SK-MEL-5 (cell line): ENCODE data around the gene RASAL2. TPM values are rescaled to one million over a fixed set of nuclear protein-coding genes. Genes with fewer than 3 reads are reported as not detected.
"Not testable (repeated sequence)": the region's sequence is repeated elsewhere in the genome, so short reads cannot be mapped to it uniquely, and the experiment has no call there.

ENCODE experiments used
- DNase-seq: peaks from one replicate; pipeline ENCODE4 v3.0.0-alpha.2; 2016; ENCODE audit warnings: low read depth, low spot score
- in situ Hi-C: cut with HindIII; loops from 2 replicates; pipeline ENCODE4 v1.10.0; 2016; ENCODE audit warnings: low sequenced_read_pairs, high pct_unique_total_duplicates, low pct_unique_long_range_greater_than_20kb
- total RNA-seq: library from RNA; depleted of rRNA; stranded (reverse); fragments of >200 nt; shearing (Covaris generic); gene quantifications from 2 replicates; pipeline ENCODE4 v1.2.3, GENCODE V29; 2014

Gene RASAL2
- total RNA-seq, 1 experiment from 2014 or later: 10.2 TPM

DNA sequence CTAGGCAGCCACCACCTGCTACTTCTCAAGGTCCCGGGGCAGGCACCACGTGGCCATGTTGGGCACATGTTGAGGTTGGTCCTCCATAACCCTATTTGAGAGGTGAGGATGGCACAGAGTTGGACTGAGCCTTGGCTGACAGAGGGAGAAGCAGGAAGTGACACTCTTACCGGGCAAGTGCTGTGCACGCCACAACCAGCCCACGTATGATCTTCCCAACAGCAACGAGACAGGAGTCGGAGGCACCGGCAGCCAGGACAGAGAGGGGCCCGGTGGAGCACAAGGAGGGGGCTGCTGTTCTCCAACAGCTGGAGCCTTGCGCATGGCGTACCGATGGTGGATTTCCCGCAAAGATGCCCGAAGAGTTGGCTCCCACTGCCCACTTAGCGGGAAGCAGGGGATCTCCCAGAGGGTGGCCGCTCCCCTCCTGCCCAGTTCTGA lies 399.4 kb downstream of the RASAL2 start:
- in situ Hi-C loops: no loop called here
- no peak for DNase-seq

DNA sequence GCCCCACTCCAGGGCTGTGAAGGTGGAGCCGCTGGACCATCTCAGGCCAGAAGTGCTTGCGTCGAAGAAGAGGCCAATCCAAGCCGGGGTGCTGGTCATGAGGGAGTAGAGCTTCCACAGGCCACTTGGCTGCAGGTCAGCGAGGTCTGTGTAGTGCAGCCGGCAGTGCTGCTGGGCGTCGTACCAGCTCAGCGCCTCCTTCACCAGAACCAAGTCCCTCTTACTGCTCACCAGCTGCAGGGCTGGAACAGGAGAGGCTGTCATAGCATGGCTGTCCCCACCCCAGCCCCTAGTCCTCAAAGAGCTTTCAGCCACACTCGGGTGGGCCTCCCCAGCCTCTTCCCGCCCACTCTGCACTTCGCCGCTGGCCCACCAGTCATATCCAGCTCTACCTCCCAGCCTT lies 400.7 kb downstream of the RASAL2 start:
- DNase-seq: no peak
- in situ Hi-C loops: no loop called here

DNA sequence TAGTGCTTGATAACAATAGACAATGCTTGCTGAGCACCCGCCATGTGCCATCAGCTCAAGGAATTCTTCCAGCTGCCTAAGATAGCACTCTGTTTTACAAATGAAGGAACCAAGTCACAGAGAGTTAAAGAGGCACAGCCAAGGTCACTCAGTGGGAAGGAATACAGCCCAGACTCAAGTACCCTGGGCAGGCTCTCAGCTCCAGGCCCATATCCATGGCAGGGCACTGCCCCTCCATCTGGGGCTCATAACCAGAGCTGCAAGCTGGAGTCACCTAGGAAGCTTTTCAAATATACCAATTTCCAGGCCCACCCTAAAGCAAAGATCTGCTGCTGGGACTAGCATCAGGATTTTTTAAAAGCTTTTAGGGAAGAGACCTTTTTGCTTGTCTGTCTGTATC lies 401.3 kb downstream of the RASAL2 start:
- no peak for DNase-seq
- in situ Hi-C loops: no loop called here

DNA sequence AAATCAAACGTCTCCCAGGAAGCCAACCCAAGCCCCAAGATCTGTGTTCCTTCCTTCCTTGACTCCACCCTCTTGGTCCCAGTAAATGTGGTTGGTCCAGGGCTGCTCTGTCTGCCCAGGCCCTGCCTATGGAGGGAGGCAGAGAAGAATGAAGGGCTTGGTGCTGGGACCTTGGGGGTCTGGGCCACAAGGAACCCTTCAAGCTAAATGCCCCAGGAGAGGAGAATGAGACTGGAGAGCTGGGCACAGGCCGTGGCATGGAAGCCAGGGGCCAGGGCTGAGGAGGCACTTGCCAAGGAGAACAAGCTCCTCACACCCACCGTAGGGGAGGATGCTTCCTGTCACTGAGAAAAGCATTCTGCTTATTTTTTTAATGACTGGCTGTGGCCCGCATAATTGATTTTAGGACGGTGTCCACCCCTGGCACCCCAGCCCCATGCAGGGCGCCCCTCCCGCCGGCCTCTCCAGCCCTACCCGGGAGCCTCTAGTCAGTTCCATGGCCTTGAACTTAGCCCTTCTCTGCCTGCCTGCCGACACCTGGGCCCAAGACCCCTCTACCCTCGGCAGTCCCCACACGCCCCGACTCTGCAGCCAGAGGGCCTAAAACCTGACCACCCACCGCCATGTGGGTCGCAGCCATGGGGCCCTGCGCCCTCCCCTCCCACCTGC lies 402.0 kb downstream of the RASAL2 start:
- DNase-seq: no peak
- in situ Hi-C loops: no loop called here

DNA sequence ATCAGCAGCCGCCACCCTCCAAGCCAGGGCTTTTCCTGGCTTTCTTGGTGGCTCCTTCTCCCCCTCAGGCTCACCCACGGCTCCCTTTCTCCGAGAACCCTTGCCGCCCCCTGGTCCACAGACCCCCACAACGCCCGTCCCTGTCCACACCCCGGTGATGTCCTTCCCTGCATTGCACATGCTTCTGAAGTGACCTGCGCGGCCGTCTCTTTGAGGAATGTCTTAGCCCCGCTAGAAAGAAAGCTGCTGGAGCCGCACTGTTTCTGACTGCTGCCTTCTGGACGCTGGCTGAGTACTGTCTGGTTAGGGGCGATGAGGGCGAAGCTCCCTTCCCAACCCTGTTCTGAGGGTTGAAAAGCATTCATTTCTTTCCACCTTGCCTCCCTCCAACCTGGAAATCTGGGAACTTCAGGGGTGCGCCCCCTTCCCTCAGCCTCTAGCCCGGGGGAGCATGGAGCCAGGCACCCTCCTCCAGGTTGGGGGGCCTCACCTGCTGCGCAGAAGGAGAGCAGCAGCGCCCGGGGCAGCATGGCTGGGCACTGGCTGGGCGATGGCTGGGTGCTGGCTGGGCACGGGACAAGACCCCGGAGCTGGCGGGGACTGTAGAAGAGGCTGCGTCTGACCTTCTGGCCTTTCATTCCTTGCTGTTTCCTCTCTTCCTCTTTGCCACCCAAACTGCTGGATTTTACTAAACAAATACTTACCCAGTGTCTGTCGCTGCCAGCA lies 402.7 kb downstream of the RASAL2 start, which contains the start of gene CLEC20A:
Gene CLEC20A, minus strand, starts transcription at position 555 of the 726 bp plus-strand sequence. Its CDS starts 25 bp downstream, at position 530.
- in situ Hi-C loops: no loop called here
- no peak for DNase-seq

DNA sequence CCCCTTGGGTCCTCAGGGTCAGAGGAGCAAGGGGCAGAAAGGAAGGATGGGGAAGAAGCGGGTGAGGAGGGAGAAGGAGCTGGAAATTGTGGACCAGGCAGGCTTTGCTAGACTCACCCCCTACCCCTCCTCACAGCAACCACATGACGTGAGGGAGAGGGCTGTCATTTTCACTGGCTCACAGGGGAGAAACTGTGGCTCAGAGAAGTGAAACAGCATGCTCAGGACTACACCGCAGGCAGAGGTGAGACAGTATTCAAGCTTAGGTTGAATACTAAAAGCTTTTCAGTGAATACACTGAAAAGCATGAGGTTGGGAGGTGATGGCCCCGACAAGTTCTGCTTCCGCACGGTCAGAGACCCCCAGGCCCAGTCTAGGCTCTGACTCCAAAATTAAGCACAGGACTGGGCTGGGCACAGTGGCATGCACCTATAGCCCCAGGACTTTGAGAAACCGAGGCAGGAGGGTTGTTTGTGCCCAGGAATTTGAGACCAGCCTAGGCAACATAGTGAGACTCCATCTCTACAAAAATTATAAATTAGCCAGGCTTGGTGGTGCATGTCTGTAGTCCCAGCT lies 404.1 kb downstream of the RASAL2 start:
- DNase-seq: no peak
- in situ Hi-C loops: no loop called here

DNA sequence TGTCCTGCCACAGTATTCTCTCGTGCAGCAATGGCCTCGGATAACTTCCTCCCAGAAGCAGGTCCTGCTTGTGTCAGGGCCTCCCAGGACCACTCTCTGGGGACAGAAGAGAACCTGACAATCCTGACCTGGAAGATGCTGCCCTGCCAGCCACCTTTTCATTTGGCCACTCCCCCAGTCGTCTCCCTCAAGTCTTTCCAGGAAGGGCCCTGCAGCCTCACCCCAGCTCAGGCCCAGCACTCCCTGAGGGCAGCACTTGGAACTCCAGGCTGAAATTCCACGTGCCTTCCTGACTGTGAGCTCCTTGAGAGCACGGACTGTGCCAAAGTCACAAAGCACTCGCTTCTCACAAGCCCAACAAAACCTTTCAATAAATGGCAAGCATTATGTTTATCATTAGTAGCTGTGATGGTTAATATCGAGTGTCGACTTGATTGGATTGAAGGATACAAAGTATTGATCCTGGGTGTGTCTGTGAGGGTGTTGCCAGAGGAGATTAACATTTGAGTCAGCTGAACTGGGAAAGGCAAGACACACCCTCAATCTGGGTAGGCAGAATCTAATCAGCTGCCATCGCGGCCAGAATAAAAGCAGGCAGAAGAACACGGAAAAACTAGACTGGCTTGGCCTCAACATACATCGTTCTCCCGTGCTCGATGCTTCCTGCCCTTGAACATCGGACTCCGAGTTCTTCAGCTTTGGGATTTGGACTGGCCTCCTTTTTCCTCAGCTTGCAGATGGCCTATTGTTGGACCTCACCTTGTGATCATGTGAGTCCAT lies 405.2 kb downstream of the RASAL2 start:
- in situ Hi-C loops: no loop called here
- no peak for DNase-seq

DNA sequence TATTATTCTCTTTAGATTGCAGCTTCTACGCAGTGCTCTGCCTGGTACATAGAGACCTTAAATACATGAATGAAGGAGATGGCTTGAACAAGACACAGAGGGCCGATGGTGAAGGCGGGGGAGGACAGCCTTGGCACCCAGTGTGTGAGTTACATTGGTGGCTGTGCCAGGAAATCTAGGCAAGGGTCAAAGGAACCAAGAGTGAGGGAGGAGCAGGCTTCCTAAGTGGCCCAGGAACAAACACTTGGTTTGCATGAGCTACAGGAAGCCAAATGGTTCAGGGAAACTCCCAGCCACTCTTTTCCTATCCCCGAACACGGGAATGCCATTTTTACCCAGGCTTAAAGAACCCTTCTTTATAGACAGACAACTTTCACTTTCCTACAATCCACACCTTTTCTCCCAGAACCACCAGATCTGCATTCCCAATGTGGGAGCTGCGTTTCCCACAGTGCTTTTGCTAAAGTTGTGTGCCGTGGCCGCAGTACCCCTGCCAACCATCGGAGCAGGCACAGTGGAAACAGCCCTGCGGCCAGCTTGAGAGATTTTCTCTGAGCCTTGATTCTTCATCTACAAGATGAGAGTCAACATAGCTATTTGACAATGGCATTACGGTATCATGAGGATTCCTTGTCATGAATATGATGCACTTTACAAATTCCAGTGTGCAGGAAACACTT lies 406.3 kb downstream of the RASAL2 start:
- in situ Hi-C loops: no loop called here
- DNase-seq: peak; percentile 22

DNA sequence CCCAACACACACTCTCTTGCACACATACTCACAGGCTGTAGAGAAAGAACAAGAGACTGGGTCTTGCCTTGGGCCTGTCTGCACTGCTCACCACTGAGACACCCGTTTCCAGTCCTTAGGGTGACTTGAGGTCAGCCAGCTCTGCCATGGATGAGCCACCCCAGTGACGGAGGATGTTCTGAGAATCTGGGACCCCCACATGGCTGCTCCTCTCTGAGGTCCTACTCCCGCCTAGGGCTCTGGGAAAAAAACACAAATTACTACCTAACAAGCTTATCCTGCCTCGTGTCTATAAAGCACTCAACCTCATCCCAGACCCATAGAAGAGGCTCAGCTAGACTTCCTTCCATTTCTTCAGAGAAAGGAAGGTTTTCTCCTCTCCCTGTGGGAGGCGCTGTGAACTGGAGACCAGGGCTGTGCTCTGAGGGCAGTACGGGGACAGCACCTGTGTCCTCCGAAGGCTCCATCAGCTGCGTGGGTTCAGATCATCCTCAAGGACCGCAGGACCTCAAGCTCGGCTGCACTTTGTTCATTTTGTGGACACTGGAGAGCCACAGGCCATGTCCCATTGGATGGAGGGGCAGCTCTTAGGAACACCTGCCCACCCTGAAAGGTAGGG lies 407.1 kb downstream of the RASAL2 start:
- in situ Hi-C loops: no loop called here
- peak; percentile 41 for DNase-seq

DNA sequence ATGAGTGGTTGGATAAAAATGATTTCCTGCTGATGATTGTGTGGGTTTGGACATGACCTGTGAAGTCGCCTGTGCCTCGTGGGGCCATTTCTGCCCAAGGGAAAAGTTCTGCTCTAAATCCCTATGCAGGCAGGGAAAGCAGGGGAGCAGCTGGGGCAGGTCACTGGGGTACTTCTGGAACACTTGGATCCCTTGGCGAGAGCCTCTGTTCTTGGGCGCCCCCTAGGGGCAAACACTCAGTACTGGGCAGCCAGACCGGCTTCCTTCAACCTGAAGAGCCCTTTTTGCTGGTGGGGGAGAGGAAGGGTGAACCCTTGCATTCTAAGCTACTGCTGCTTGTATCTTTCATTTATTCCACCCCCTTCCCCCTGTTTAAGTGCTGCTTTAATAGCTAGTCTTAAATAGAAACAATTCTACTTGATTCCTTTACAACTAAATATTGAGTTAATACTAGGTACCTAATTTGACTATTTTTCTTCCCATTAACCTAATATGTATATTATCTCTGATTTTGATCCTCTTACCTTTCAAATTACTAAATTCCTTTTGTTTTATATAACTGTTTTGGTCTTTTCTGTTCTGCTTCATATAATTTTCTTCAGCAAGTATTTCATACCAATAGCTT lies 407.9 kb downstream of the RASAL2 start:
- in situ Hi-C loops: no loop called here

DNA sequence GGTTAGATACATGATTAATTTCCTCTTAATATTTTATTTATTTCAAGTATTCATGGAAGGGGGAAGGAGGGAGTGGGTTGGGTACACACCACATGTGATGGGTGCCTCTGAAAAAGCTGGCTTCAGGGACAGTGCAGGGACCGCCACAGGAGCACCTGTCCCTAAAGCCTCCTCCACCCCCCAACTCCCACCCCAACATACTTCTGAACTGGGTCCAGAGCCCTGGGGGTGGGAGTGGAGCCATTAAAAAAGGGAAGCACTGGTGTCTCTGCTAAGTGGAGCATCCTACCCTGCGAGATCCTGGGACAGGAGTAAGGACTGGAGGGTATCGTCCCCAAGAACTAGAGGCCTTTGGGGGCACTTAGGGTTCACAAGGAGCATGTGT lies 408.4 kb downstream of the RASAL2 start:
- in situ Hi-C loops: no loop called here
- no peak for DNase-seq

More for the DNA sequence above, 407.9 kb downstream of the RASAL2 start:
- peak; percentile 76 for DNase-seq

DNA sequence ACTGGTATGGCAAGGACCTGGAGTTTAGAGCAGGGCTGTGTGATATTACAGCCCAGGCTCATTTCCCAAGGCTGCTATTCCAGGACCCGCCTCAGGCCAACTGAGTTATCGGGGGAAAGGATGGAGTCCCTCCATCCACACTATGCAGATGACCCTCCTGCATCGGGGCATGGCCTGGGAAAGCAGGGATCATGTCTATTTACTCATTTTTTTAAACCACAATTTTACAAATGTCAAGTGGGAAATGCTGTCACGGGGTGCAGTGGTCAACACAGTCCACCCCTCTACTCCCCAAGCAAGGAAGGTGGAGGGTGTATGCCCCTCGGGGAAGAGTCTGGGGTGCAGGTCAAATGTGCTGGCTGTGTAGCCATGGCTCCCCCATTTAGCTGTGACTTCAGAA lies 409.0 kb downstream of the RASAL2 start:
- in situ Hi-C loops: no loop called here
- no peak for DNase-seq

DNA sequence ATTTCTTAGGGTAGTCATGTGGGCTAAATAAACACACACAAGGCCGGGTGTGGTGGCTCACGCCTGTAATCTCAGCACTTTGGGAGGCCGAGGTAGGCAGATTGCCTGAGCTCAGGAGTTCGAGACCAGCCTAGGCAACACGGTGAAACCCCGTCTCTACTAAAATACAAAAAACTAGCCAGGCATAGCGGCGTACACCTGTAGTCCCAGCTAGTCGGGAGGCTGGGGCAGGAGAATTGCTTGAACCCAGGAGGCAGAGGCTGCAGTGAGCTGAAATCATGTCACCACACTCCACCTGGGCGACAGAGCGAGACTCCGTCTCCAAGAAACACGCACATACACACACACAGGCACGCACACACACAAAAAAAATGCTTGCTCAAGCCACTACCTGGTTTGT lies 409.4 kb downstream of the RASAL2 start:
- DNase-seq, in situ Hi-C loops: not testable (repeated sequence)

DNA sequence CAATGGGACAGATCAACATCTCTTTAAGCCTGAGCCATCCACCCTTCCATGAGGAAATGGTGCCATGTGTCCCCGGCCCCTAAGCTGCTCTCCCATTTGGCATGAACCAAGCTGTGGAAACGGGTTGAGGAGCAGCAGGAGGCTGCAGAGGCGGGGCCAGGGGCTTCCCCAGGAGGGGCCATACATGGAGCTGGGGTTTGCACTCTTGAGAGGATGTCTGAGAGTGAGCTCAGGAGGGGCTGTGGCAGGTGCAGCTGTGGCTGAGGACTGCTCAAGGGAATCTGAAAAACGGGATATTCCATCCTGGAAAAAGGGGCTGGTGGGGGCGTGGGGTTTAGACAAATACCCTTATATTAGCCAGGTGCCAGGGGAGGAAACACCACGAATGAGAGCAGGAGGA lies 409.9 kb downstream of the RASAL2 start:
- no peak for DNase-seq
- in situ Hi-C loops: no loop called here

DNA sequence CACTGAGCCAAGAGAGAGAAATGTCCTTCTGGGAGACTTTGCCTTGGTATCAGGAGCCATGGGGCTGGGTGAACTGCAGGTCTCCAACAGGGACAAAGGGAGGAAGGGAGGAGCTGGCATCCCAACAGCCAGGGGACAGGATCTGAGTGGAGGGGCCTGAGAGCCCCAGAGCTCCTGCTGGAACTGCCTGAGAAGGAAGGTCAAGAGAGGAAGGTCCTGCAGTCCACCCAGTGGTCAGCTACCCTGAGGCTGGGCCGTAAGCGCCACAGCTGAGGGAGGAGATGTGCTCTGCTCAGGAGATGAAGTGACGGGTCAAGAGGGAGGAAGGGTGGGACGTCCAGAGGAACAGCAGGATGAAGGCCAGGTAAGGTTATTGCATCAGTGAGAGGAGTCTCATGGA lies 410.4 kb downstream of the RASAL2 start:
- no peak for DNase-seq
- in situ Hi-C loops: no loop called here

DNA sequence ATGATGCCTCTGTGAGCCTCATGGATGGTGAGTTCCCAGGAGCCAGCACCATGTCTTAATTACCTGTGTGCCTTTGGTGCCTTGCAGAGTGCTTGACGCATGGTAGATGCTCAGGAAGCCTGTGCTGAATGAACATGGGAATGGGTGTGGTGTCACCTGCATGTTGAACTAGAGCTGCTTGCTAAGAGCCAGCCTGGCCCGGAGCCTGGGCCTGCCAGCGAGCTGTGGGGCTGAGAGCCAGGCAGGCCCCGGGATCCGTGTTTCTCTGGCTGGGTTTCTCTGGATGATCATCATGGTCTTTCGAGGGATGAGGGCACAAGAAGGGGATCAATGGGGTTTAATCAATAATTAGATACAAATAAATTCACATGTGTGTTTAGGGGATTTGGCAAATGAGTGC lies 412.3 kb downstream of the RASAL2 start:
- in situ Hi-C loops: no loop called here
- no peak for DNase-seq

DNA sequence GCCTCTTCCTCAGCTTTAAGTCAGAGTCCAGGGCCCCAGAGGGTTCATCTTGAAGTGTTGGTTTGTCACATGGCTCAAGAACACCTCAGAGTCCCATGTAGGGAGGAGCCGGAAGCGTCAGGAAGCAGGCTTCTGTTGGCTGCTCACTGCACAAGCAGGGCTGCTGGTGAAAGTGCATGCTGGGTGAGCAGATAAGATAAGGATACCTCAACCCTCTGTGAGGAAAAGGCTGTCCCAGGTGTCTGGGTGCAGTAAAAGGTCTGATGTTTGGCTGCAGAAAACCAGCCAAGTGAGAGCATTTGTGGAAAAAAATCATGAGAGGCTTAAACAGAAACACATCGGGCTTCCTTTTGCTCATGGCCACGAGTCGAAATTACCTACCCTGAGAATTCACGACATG lies 412.8 kb downstream of the RASAL2 start:
- no peak for DNase-seq
- in situ Hi-C loops: no loop called here
